ENCODE data around the gene BCL2L15.

BCL2L15 gene

DNA sequence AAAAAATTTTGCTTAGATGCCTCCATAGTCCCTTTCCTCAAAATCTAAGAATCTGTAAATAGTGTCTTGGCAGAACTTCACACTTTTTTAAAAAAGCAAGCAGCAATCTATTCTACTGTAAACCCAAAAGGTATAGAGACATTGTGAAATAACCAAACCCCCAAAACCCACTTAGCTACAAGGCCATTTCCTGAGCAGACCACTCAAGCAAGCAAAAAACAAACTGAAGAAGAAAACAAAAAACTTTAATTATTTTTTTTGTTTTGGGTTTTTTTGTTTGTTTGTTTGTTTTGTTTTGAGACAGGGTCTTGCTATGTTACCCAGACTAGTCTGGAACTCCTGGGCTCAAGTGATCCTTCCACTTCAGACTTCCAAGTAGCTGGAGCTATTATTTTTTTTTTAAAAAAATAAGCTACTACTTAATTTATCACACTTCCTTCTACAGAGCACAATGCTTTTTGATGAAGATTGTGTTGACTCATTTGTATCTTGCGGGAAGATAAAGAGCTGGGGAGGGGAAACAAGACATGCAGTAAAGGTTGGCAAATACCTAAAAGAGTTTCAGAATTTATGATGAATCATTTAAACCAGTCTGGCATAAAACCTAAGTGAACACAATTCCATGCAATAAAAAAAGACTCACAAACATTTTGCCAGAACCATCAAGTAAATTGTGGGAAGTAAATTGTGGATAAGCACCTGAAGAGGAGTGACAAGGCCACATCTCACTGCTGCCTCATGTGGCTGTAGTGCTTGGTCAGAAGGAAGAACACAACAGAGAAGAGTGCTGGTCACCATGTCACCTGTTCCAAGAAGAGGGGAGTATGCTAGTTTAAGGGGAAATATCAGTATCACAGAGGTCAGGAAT is 13.1 kb downstream of the BCL2L15 start:
- H3K36me3 ChIP-seq (ENCODE audit: control insufficient read depth in 1 of 2, insufficient read depth in 2 of 2, low read length in 2 of 2): no peaks in the 10 kb centered on the region
- H3K9ac ChIP-seq (ENCODE audit: low read length): no peak overlapping the region
- no peak overlapping the region for H4K91ac ChIP-seq (ENCODE audit: low read depth, low read length)
- no peaks in the 10 kb centered on the region for H3K4me1 ChIP-seq (ENCODE audit: control insufficient read depth in 1 of 2, insufficient read depth in 2 of 2, low read length in 2 of 2)
- H2BK5ac ChIP-seq (ENCODE audit: low read depth, low read length, poor library complexity): no peak overlapping the region
- H2BK12ac ChIP-seq (ENCODE audit: low read length): no peak overlapping the region
- no peak overlapping the region for H3K4me2 ChIP-seq (ENCODE audit: low read length)
- H3K23ac ChIP-seq (ENCODE audit: low read length): no peak overlapping the region
- H3K27ac ChIP-seq (ENCODE audit: low read depth, low read length): no peak overlapping the region
- H3K27me3 ChIP-seq (ENCODE audit: insufficient read depth, low read length): no peaks in the 10 kb centered on the region
- H2AFZ ChIP-seq (ENCODE audit: insufficient read depth, low read length, poor library complexity): no peak overlapping the region
- no peaks in the 10 kb centered on the region for H3K9me3 ChIP-seq (ENCODE audit: insufficient read depth, low read depth, low read length)
- no peaks in the 10 kb centered on the region for H3K79me2 ChIP-seq (ENCODE audit: control insufficient read depth, insufficient read depth, low read length, poor library complexity)
- H3K4ac ChIP-seq (ENCODE audit: low read depth, low read length): no peak overlapping the region
- no peak overlapping the region for H3K14ac ChIP-seq (ENCODE audit: low read length)
- H3K4me3 ChIP-seq (ENCODE audit: low read depth, low read length): no peak overlapping the region
- no peaks in the 10 kb centered on the region for H3K79me1 ChIP-seq (ENCODE audit: low read length)
- H2AK5ac ChIP-seq (ENCODE audit: low read length): no peak overlapping the region
- H3K18ac ChIP-seq (ENCODE audit: low read length): no peak overlapping the region
- no peak overlapping the region for H4K8ac ChIP-seq (ENCODE audit: low read depth, low read length)
- WGBS (ENCODE audit: extremely low coverage, insufficient coverage, insufficient read length): no CpG with 5 or more reads among the region's 1 CpG
- no peak overlapping the region for H2BK120ac ChIP-seq (ENCODE audit: insufficient read depth, low read length, poor library complexity)
- no peak for DNase-seq
- H4K12ac ChIP-seq (ENCODE audit: low read depth, low read length): no peak overlapping the region

DNA sequence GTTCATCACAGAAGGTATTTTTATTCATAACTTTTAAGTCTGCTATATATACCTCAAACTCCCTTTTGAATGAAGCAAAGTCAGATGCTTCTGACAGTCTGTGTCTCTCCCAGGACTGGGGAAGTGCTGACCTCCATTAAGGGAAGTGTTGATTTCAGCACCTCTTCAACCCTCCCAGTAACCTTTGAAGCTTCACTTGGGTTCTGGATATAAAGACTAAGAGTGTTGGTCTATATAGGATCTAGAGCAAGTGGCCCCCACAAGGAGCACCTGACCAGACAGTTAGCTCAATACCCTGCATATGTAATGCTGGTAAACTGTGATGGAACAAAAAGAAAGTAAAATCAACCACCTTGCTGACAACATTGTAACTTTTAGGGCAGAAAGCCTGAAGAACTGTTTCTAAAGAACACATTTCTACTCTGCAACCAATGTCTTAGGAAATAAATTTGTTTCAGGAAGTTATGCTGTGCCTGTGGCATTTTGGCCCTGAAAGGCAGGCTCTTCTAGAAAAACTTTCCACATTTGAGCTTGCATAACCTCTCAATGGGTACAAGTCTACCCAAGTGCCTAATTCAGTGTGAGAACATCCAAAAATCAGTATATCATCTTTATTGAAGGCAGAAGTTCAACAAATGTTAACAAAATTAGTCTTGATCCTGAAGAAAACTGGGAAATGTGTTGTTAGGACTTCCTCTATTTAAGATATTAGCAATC is 15.0 kb downstream of the BCL2L15 start:
- no peaks in the 10 kb centered on the region for H3K27me3 ChIP-seq (ENCODE audit: insufficient read depth, low read length)
- no peak overlapping the region for H3K4ac ChIP-seq (ENCODE audit: low read depth, low read length)
- no peak overlapping the region for H2BK120ac ChIP-seq (ENCODE audit: insufficient read depth, low read length, poor library complexity)
- H3K79me1 ChIP-seq (ENCODE audit: low read length): no peaks in the 10 kb centered on the region
- no peak overlapping the region for H3K14ac ChIP-seq (ENCODE audit: low read length)
- H3K18ac ChIP-seq (ENCODE audit: low read length): no peak overlapping the region
- no peak overlapping the region for H4K91ac ChIP-seq (ENCODE audit: low read depth, low read length)
- no peak overlapping the region for H2BK5ac ChIP-seq (ENCODE audit: low read depth, low read length, poor library complexity)
- no peak overlapping the region for H2AK5ac ChIP-seq (ENCODE audit: low read length)
- H2BK12ac ChIP-seq (ENCODE audit: low read length): no peak overlapping the region
- H3K27ac ChIP-seq (ENCODE audit: low read depth, low read length): no peak overlapping the region
- H3K4me1 ChIP-seq (ENCODE audit: control insufficient read depth in 1 of 2, insufficient read depth in 2 of 2, low read length in 2 of 2): no peaks in the 10 kb centered on the region
- H3K9me3 ChIP-seq (ENCODE audit: insufficient read depth, low read depth, low read length): no peaks in the 10 kb centered on the region
- H3K9ac ChIP-seq (ENCODE audit: low read length): no peak overlapping the region
- no peak overlapping the region for H3K23ac ChIP-seq (ENCODE audit: low read length)
- no peak overlapping the region for H2AFZ ChIP-seq (ENCODE audit: insufficient read depth, low read length, poor library complexity)
- no peaks in the 10 kb centered on the region for H3K36me3 ChIP-seq (ENCODE audit: control insufficient read depth in 1 of 2, insufficient read depth in 2 of 2, low read length in 2 of 2)
- no peaks in the 10 kb centered on the region for H3K79me2 ChIP-seq (ENCODE audit: control insufficient read depth, insufficient read depth, low read length, poor library complexity)
- no peak overlapping the region for H3K4me3 ChIP-seq (ENCODE audit: low read depth, low read length)
- DNase-seq: peak in 1 of 2 donors; percentile 6
- H3K4me2 ChIP-seq (ENCODE audit: low read length): no peak overlapping the region
- H4K8ac ChIP-seq (ENCODE audit: low read depth, low read length): no peak overlapping the region
- no peak overlapping the region for H4K12ac ChIP-seq (ENCODE audit: low read depth, low read length)

DNA sequence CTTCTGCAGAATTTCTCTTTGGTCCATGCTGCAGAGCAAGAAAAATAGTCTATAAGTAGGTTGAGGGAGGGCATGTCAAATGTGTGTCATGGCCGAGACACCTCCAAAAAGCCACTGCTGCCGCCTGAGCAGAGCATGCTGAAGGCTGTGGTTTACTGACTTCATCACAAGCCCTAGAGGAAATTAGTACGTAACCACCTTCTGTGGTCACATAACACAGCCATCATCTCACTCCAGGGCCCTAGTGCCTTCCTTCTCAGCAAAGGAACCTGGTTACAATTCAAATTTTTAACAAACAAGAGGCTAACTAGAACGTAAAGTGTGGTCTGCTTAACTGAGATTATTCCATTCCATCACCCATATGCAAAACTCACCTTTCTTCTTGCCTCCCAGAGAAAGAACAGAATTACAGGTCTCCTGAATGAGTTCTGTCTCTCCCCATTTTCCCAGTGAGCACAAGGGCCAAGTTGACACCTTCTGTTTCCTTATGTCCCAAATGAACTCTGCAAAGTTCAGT is 15.7 kb downstream of the BCL2L15 start, which contains the start of gene PTPN22:
Gene PTPN22, minus strand, starts transcription at position 116 of the 517 bp plus-strand sequence.
- H3K18ac ChIP-seq (ENCODE audit: low read length): no peak within 1 kb of the TSS
- WGBS (ENCODE audit: extremely low coverage, insufficient coverage, insufficient read length): no CpG with 5 or more reads among the region's 4 CpGs
- DNase-seq: peak; percentile 5 to 16
- no peak within 1 kb of the TSS for H4K8ac ChIP-seq (ENCODE audit: low read depth, low read length)
- no peak within 1 kb of the TSS for H3K4me3 ChIP-seq (ENCODE audit: low read depth, low read length)
- H3K4me2 ChIP-seq (ENCODE audit: low read length): no peak within 1 kb of the TSS
- no peak within 1 kb of the TSS for H3K27ac ChIP-seq (ENCODE audit: low read depth, low read length)
- no peak within 1 kb of the TSS for H2AK5ac ChIP-seq (ENCODE audit: low read length)
- no peak within 1 kb of the TSS for H2BK5ac ChIP-seq (ENCODE audit: low read depth, low read length, poor library complexity)
- H3K23ac ChIP-seq (ENCODE audit: low read length): no peak within 1 kb of the TSS
- H2BK120ac ChIP-seq (ENCODE audit: insufficient read depth, low read length, poor library complexity): no peak within 1 kb of the TSS
- no peak within 1 kb of the TSS for H4K12ac ChIP-seq (ENCODE audit: low read depth, low read length)
- H3K4me1 ChIP-seq (ENCODE audit: control insufficient read depth in 1 of 2, insufficient read depth in 2 of 2, low read length in 2 of 2): no peaks in the 10 kb centered on the region
- H3K79me1 ChIP-seq (ENCODE audit: low read length): no peaks in the 10 kb centered on the region
- no peak within 1 kb of the TSS for H4K91ac ChIP-seq (ENCODE audit: low read depth, low read length)
- H2AFZ ChIP-seq (ENCODE audit: insufficient read depth, low read length, poor library complexity): no peak within 1 kb of the TSS
- H2BK12ac ChIP-seq (ENCODE audit: low read length): no peak within 1 kb of the TSS
- no peaks in the 10 kb centered on the region for H3K27me3 ChIP-seq (ENCODE audit: insufficient read depth, low read length)
- no peaks in the 10 kb centered on the region for H3K9me3 ChIP-seq (ENCODE audit: insufficient read depth, low read depth, low read length)
- no peaks in the 10 kb centered on the region for H3K79me2 ChIP-seq (ENCODE audit: control insufficient read depth, insufficient read depth, low read length, poor library complexity)
- H3K14ac ChIP-seq (ENCODE audit: low read length): no peak within 1 kb of the TSS
- H3K9ac ChIP-seq (ENCODE audit: low read length): no peak within 1 kb of the TSS
- no peak within 1 kb of the TSS for H3K4ac ChIP-seq (ENCODE audit: low read depth, low read length)
- no peaks in the 10 kb centered on the region for H3K36me3 ChIP-seq (ENCODE audit: control insufficient read depth in 1 of 2, insufficient read depth in 2 of 2, low read length in 2 of 2)

DNA sequence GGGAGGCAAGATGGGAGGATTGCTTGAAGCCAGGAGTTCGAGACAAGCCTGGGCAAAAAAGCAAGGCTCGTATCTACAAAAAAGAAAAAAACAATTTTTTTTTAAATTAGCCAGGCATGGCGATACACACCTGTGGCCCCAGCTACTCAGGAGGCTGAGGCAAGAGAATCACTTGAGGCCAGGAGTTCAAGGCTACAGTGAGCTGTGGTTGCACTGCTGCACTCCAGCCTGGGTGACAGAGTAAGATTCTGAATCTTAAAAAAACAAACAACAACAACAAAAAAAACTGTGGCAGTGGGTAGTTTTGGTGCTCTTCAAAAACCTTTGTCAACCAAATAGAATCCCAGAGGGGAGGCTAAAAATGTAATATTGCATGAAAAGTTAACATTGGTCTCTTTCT is 16.6 kb downstream of the BCL2L15 start:
- no peaks in the 10 kb centered on the region for H3K9me3 ChIP-seq (ENCODE audit: insufficient read depth, low read depth, low read length)
- H3K9ac ChIP-seq (ENCODE audit: low read length): no peak overlapping the region
- H4K12ac ChIP-seq (ENCODE audit: low read depth, low read length): no peak overlapping the region
- no peaks in the 10 kb centered on the region for H3K27me3 ChIP-seq (ENCODE audit: insufficient read depth, low read length)
- no peak overlapping the region for H4K8ac ChIP-seq (ENCODE audit: low read depth, low read length)
- no peak overlapping the region for H2BK12ac ChIP-seq (ENCODE audit: low read length)
- H3K36me3 ChIP-seq (ENCODE audit: control insufficient read depth in 1 of 2, insufficient read depth in 2 of 2, low read length in 2 of 2): no peaks in the 10 kb centered on the region
- H3K4me3 ChIP-seq (ENCODE audit: low read depth, low read length): no peak overlapping the region
- H3K18ac ChIP-seq (ENCODE audit: low read length): no peak overlapping the region
- DNase-seq: no peak
- no peak overlapping the region for H2AFZ ChIP-seq (ENCODE audit: insufficient read depth, low read length, poor library complexity)
- H3K4me1 ChIP-seq (ENCODE audit: control insufficient read depth in 1 of 2, insufficient read depth in 2 of 2, low read length in 2 of 2): no peaks in the 10 kb centered on the region
- no peak overlapping the region for H3K27ac ChIP-seq (ENCODE audit: low read depth, low read length)
- no peak overlapping the region for H3K23ac ChIP-seq (ENCODE audit: low read length)
- no peak overlapping the region for H2BK5ac ChIP-seq (ENCODE audit: low read depth, low read length, poor library complexity)
- H4K91ac ChIP-seq (ENCODE audit: low read depth, low read length): no peak overlapping the region
- no peak overlapping the region for H3K4me2 ChIP-seq (ENCODE audit: low read length)
- H3K4ac ChIP-seq (ENCODE audit: low read depth, low read length): no peak overlapping the region
- no peaks in the 10 kb centered on the region for H3K79me2 ChIP-seq (ENCODE audit: control insufficient read depth, insufficient read depth, low read length, poor library complexity)
- no peak overlapping the region for H3K14ac ChIP-seq (ENCODE audit: low read length)
- no peaks in the 10 kb centered on the region for H3K79me1 ChIP-seq (ENCODE audit: low read length)
- no CpG with 5 or more reads among the region's 3 CpGs for WGBS (ENCODE audit: extremely low coverage, insufficient coverage, insufficient read length)
- no peak overlapping the region for H2BK120ac ChIP-seq (ENCODE audit: insufficient read depth, low read length, poor library complexity)
- H2AK5ac ChIP-seq (ENCODE audit: low read length): no peak overlapping the region
